Superior temporal gyrus (tissue), 1 donor: ENCODE data around the gene TMEM125.

Source experiments
- DNase-seq: peaks from one replicate; pipeline ENCODE4 v3.0.0-alpha.2; 2016; ENCODE audit errors: extremely low spot score

Gene TMEM125

GRCh38 chr1:43293896-43294760 is 24.3 kb downstream of the TMEM125 start:
- peak; percentile 95 for DNase-seq

DNA sequence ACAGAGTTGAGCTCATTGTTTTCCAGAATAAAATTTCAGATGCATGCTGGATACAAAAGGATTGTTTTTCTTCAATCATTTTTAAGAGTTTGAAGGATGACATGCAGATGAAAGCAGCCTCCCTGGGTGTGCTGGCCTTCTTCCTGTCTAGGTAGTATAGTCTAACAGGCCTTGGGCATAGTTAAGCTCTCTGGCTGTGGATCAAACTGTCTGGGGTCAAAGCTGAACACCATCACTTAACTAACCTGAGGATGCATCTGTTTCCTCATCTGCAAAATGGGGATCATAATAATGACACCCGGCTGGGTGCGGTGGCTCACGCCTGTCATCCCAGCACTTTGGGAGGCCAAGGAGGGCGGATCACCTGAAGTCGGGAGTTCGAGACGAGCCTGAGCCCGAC is 25.0 kb downstream of the TMEM125 start:
- DNase-seq: no peak

DNA sequence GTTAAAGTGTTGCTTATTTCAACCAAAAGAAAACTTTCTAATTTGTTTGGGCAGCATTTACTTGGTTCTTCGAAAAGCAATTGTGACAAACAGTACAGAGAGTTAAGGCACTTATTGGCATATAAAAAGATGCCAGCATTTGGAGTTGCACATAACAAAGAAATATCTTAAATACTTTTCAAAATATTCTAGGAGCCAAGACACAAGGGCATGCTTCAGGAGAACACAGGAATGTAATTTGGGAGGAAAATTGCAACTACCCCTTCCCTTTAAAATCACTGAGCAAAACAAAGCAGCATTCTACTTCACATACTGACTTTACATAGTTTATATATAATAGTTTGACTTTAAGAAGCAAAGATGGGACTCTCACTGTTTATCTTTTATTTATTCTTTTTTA is 26.4 kb downstream of the TMEM125 start:
- no peak for DNase-seq

GRCh38 chr1:43298055-43298454 is 28.3 kb downstream of the TMEM125 start:
- no peak for DNase-seq

GRCh38 chr1:43299101-43299500 is 29.3 kb downstream of the TMEM125 start:
- DNase-seq: no peak

DNA sequence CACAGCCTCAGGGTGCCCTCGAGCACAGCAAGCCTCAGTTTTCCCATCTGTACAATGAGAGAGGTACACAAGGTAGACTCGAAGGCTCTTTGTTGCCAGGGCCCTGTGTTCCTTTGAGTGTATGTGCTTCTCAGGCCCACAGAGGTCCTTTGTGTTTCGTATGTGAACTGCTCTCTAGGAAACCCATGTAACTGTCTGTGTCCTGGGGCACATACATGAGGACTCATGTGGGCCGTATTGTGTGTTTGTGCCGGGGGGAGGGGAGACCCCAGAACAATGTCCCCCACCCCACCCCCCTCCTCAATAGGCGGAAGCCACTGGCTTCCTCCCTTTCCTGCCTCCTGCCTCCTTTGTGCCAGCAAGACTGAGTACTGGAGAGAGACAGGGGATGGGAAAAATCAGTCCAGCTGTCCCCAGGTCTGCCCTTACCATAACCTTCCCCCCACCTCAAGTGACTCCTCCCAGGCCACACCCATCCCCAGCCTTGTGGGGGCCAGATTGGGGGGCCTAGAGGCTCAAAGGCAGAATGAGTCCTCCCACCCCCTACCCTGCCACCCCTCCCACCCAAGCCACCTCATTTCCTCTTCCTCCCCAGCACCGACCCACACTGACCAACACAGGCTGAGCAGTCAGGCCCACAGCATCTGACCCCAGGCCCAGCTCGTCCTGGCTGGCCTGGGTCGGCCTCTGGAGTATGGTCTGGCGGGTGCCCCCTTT is 30.8 kb downstream of the TMEM125 start, which contains the start of gene TIE1:
Gene TIE1, plus strand, starts transcription at position 605 of the 717 bp plus-strand sequence. Its CDS starts 90 bp downstream, at position 695.
- no peak for DNase-seq

DNA sequence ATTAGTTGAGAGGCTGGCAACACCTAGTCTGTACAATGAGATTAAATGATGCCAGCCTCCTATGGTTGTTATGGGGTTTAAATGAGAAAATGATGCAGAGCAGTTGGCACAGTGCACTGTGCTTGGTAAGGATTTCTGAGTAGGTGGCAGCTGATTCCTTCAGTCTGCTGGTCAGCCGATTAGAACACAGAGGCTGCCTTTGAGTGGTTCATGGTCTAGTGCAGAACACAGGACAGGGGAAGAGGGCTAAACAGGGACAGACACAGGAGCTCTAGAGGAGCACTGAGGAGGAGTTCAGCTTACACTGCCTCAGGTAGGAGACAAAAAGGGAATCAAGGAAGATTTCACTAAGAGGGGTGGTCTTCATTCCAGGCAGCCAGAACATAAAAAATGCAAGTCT is 32.4 kb downstream of the TMEM125 start:
- no peak for DNase-seq

GRCh38 chr1:43302721-43303470 is 33.1 kb downstream of the TMEM125 start:
- no peak for DNase-seq

- no peak for DNase-seq
Observed at GRCh38 chr1:43303471-43304313, 33.9 kb downstream of the TMEM125 start.

DNA sequence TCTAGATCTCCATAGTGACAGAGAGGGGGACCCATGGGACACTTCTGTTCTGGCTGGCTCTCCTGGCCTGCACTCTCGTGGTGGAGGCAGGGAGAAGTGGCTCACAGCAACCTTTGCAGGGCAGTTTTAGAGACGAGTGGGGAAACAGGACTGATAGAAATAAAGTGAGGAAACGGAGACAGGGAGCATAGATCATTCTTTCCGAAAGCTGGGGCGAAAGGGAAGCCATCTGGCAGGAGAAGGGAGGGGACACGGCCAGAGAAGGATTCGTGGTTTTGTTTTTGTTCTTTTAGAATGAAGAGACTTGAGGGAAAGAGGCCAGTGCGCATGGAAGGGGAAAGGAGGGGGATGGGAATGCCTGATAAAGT is 34.5 kb downstream of the TMEM125 start:
- no peak for DNase-seq

GRCh38 chr1:43304771-43305300 is 35.1 kb downstream of the TMEM125 start:
- no peak for DNase-seq

GRCh38 chr1:43305461-43305860 is 35.7 kb downstream of the TMEM125 start:
- no peak for DNase-seq

GRCh38 chr1:43305926-43306687 is 36.3 kb downstream of the TMEM125 start:
- DNase-seq: no peak

DNA sequence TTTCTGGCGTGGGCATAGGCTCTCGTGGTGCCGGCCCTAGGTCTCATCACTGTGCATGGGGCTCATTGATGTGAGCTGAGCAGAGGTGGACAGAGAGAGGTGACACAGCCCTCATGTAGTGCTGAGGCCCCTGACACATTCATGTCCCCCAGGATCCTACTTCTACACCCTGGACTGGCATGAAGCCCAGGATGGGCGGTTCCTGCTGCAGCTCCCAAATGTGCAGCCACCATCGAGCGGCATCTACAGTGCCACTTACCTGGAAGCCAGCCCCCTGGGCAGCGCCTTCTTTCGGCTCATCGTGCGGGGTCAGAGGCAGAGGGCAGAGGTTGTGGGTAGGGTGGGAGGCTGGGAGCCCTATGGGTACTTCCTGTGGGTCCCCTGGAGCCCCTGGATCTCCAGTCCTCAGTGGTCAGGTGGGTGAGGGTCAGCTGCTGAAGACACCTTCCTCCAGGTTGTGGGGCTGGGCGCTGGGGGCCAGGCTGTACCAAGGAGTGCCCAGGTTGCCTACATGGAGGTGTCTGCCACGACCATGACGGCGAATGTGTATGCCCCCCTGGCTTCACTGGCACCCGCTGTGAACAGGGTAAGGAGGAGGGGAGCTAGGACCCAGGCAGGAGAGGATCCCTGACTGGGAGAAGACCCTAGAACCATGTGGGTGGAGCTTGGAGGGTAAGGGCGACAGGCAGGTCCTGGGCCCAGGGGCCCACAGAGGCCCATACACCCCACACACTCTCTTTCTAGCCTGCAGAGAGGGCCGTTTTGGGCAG is 37.1 kb downstream of the TMEM125 start:
- DNase-seq: no peak

- DNase-seq: no peak
Observed at GRCh38 chr1:43307458-43308158, 37.8 kb downstream of the TMEM125 start.

- no peak for DNase-seq
Observed at GRCh38 chr1:43308635-43309404, 39.0 kb downstream of the TMEM125 start.

DNA sequence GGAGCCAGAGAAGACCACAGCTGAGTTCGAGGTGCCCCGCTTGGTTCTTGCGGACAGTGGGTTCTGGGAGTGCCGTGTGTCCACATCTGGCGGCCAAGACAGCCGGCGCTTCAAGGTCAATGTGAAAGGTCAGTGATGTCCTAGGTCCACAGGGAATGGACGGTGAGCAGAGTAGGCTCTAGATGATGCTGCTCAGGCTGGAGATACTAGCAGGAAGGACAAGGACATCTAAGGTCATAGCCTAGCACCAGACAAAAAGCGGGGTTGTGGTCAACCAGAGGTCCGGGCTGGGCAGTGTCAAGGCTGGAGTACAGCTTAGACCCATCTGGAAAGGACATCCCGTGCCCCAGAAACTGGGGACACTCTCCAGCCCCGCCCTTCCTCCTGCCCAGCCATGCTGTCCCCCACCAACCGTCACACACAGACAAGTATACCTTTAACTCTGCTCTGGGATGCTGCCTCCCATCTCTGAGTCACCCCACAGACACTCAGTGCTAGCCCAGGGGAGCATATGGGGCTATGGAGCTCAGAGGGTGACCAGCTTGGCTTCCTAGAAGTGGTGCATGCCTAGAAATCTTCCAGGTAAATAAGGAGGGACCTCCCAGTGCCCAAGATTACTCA is 39.7 kb downstream of the TMEM125 start:
- no peak for DNase-seq

DNA sequence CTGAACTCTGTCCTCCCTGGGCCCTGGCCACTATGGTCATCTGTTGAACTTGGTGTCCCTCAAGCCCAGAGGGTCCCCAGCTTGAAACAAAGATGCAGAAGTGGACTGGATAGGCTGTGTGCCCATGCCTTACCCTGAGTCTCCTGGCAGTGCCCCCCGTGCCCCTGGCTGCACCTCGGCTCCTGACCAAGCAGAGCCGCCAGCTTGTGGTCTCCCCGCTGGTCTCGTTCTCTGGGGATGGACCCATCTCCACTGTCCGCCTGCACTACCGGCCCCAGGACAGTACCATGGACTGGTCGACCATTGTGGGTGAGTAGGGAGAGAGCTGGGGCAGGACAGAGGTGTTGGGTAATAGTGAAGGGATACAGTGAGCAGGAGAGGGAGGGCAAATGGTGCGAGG is 41.7 kb downstream of the TMEM125 start:
- DNase-seq: no peak
